ENCODE data around the gene LRFN4.

LRFN4 gene

DNA sequence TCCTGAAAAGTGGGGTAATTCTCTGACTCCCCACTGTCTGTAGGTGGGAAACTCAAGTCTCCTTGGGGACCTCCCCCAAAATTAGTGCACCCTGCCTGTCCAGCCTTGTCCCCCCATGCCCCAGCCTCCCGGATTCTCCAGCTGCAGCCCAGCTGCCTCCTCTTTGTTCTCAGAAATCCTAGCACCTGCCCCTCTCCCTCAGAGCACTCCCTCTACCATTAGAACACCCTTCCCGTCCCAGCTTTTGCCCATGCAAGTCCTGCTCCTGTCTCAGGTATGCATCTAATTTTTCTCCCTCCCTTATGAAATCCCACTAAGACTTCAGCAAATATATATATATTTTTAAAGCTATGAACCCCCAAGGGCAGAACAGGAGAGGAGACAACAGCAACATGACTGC, 37.3 kb downstream of the LRFN4 start:
- DNase-seq: no peak

DNA sequence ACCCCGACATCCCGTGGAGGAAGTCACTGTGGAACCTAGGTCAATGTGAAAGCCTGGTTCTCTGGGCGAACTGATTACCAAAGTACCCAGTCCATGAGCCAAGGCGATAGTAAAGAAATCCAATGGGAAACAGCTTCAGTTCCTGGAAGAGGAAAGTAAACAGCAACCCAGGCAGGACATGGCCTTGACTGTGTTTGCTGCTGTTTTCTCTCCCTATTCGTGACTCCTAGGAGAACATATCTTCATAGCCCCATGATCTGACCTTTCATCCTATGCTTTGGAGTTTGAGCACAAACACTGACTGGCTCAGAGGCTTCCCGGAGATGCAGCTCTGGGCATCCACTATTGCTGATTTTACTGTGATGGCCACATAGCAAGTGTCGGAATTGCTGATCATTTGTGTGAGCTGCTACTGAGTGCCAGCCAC, 45.1 kb downstream of the LRFN4 start:
- no peak for DNase-seq

DNA sequence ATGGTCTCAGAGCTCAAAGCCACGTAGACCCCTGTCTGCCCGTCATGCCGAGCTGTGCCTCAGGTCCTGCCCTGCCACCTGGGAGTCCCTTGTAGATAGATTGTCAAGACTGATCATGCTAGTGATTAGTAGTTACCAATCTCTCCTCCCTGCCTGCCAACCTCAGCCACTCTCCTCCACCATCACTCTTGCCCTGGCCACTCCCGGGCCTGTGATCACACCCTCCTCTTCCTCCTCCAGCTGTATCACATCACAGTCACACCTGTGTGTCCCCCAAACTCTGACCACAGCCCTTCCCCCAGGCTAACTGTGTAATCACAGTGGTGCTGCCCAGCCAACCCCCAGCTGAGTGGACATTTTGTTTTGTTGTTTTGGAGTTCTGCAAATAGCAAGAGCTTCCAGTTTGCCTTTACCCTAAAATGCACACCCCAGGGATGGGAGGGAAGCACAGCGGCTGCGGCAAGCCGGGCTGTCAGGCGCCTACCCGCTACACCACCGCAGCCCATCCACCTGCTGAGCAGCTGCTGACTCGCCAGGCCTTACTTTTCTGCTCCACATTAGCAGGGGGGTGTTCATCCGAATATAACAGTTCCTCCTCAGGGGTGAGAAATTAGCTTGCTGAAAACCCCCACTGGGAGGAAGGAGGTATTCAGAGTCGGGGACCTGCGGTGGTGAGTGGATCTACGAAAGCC, 45.8 kb downstream of the LRFN4 start:
- DNase-seq: no peak

DNA sequence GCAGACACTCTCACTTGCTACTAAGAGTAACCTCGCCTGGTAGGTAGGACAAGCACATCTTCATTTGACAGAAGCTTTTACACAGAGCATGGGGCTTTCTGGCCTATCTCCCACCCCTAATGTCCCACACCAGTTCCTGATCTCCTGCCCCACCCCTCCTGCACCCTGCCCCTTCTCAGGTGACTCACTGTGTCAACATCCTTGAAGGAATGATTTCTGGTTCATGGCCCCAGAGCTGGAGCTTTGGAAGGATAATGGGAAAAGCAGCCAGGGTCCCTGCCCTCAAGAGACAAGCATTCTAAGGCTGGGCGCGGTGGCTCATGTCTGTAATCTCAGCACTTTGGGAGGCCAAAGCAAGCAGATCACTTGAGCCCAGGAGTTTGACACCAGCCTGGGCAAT, 47.2 kb downstream of the LRFN4 start:
- no peak for DNase-seq

DNA sequence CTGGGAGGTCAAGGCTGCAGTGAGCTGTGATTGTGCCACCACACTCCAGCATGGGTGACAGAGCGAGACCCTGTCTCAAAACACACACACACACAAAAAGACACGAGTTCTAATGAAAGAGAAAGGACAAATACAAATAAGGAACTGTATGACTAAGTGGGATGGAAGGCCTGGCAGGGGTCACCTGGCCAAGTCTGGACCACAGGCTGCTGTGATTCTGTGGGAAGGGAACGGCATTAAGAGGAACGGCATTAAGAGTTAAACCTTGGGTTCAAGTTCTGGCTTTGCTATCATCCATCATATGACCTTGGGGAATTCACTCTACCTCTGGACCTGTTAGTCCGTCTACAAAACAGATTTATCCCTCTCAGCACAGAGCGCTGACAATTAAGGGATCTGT, 47.7 kb downstream of the LRFN4 start:
- no peak for DNase-seq

DNA sequence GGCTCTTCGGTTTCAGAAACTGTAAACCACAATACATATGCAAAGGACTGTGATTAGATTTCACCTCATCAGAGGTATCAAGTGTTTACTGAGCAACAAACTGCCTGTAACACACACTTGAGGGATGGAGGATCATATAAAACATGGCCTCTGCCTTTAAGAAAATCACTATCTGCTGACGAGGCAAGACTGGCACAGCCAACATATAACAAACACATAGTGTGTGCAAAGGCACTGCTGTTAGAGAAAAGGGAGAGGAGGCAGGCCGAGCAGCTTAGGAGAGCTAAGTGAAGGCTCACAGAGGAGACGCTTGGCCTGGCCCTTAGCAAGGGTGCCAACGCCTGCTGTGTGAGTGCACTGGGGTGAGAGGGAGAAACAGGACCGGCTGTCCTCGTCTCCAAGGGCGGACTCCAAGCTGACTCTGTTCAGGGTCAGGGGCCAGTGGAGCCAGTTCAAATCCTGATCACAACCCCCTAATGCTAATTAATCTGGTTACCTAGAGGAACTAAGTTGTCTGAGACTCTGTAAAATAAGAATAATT, 48.2 kb downstream of the LRFN4 start:
- DNase-seq: no peak

DNA sequence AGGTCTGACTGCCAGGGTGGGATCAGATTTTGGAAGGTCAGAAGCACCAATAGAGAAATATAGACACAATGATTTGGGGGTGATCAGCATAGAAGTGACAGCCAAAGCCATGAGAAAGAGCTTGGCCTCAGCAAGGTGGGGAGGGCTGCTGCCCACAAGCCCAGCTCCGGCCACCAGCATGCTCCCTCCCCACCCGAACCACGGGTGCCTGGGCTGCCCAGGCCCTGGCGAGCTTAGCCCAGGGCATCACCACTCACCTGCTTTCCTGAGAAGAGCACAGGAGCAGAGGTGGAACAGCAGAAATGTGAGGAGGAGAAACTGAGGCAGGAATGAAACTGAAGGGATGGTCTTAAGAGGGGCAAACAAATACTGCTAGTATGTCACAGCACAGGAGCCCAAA, 48.8 kb downstream of the LRFN4 start:
- DNase-seq: no peak

DNA sequence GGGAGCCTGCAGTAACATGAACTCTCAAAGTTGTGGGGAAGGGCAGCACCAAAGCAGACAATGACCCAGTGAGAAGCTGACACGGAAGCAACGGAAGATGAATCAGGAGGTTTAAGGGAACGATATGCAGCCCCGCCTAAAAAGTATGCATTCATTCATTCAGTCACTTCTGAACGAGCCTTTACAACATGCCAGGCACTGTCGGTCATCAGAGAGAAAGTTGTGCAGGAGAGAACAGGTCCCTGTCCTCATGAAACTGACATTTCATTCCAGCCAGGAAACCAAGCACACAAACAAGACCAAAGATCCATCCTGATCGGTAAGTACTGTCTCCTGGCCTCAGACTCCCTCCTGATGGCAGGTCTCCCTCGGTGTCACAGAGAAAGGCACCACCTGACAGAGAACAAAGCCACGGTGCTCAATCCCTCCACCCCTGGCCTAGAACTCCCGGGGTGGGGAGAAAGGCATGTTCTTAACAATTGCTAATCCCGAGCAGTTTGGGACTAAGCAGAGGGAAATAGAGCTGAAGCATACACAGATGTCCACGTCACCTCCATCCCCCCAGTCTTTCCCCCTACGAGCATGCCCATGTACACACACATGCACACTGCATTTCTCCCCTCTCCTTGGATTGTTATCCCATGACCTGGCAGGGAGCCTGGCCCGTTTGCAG, 49.3 kb downstream of the LRFN4 start:
- no peak for DNase-seq

DNA sequence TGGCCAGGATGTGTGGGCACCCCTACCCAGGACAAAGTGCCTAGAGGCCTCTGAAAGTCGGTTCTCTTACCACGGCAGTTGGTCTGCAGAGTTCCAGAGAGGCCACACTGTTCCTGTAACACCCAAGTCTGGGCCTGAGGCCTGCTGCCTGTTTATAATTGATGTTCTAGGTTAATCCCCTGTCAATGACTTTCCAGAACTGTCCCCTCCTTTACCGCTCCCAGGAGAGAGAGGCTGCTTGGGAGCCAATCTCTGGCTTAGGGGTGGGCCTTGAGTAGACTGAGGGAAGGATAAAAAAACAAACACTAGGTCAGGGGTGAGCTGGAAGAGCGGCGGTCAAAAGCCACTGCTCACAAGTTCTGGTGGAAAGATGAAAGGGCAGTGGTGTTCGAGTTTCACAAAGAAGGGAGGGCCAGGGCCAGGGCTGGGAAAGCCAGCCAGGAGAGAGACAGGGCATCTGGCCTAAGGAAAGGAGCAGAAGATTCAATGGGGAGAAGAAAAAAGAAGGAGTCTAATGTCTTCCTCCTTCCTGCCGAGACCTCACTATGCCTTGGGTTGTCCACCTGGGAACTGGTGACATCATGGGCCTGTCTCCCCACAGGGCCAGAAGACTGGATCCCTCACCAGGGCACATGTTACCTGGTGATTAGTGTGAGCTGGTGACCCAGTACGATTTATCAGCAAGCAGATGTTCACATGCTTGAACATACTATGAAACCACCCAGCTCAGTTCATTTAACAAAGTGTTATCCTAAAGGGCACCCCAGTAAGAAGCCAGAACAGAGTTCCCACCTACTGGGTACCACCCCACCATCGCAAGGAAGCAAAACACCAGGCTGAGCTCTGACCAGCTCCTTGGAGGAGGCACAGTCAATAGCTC, 51.1 kb downstream of the LRFN4 start:
- DNase-seq: no peak

DNA sequence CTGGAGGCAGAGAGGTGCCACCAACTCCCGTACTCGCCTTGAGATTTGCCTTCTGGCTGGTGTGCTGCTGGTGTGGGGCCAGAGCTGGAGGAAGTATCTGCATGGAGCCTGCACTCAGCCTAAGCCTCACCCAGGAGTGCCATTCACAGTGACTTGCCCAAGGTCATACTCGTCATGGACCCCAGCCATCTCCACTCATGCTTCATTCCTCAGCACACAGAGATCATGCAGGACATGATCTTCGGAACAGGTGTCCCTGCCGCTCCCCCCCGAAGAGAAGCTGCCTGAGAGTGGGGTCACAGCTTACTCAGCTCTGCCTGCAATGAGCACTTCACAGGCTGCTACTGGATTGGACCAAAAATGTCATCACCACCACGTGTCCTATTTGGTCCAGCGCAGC, 52.3 kb downstream of the LRFN4 start:
- DNase-seq: no peak

DNA sequence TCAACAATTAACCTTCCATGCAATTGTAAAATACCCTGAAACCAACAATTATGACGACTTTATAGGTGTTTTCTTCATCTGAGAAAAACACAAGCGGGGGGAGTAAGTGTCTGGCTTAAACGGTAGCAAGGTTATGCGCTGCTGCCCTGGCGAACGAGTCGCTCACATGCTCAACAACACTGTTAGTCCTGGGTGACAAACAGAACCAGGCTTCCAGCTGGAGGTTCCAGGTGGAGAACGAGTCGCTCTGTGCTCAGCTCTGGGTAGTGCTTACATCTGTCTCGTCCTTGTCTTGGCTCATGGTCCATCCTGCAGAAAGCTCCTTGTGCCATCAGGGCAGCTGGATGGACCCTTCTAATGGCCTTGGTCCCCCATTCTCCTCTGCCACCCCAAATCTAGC, 53.2 kb downstream of the LRFN4 start:
- DNase-seq: no peak
